Panc1 (cell line): ENCODE results near the gene LRRK1.

ENCODE experiments used
- POLR2AphosphoS5 ChIP-seq: IDR thresholded peaks from 2 replicates; pipeline ENCODE4 v1.6.1; 2012; ENCODE audit warnings: mild to moderate bottlenecking, low read depth, low read length, moderate library complexity
- SIN3A ChIP-seq: IDR thresholded peaks from 2 replicates; pipeline ENCODE4 v1.6.1; 2012; ENCODE audit warnings: low read depth, mild to moderate bottlenecking, low read length, moderate library complexity, borderline replicate concordance; ENCODE audit not compliant: insufficient read depth
- TF ChIP-seq, protein P1 (sequence below): fragments of 450-650 bp; IDR thresholded peaks from 2 replicates; pipeline ENCODE4 v1.5.1; 2017; ENCODE audit warnings: mild to moderate bottlenecking

DNA sequence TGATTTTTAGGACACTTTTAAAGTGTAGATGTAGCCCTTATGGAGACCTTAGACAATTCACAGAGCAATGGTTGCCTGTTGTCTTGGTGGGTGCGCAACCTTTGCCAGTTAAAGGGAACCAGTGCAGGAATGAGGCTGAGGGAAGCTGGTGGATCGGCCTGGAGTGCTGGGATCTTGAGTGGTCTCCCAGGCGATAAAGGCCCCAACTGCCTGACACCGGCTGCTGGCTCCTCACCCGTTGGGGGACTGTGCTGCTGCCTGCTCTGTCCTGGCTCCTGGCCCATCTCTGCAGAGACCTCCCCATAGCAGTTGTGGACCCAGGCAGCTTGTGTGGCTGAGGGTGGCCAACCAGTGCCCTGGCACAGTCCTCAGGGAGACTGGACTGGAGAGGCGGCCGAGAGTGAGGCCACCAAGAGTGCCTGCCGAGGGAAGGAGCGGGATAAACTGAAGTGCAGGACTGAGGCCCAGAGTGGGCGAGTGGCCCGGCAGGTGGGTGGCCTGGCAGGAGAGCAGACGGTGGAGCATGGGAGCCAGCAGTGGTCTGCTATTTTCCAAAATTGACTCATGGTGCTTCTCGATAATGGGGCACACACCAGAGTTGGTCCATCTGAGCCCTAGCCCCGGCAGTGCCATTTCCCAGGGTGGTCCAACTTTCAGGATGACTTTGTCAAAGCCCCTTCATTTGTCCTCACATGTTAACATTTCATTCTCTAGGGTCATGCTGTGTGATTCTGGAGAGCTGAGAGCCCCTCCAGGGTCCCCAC, 37.4 kb upstream of the LRRK1 start:
- TF ChIP-seq POLR2AphosphoS5 (no peak), SIN3A (no peak)
- TF ChIP-seq, protein P1, sequence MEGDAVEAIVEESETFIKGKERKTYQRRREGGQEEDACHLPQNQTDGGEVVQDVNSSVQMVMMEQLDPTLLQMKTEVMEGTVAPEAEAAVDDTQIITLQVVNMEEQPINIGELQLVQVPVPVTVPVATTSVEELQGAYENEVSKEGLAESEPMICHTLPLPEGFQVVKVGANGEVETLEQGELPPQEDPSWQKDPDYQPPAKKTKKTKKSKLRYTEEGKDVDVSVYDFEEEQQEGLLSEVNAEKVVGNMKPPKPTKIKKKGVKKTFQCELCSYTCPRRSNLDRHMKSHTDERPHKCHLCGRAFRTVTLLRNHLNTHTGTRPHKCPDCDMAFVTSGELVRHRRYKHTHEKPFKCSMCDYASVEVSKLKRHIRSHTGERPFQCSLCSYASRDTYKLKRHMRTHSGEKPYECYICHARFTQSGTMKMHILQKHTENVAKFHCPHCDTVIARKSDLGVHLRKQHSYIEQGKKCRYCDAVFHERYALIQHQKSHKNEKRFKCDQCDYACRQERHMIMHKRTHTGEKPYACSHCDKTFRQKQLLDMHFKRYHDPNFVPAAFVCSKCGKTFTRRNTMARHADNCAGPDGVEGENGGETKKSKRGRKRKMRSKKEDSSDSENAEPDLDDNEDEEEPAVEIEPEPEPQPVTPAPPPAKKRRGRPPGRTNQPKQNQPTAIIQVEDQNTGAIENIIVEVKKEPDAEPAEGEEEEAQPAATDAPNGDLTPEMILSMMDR: no peak
